ENCODE data around the gene MYBPC1. TPM values are rescaled to one million over a fixed set of nuclear protein-coding genes. Genes with fewer than 3 reads are reported as not detected.
"Not testable (repeated sequence)": the region's sequence is repeated elsewhere in the genome, so short reads cannot be mapped to it uniquely, and the experiment has no call there.

Gene MYBPC1
- total RNA-seq, 4 donors from 2014 or later: 2,958 to 5,874 (median 4,932) TPM

- no peak for DNase-seq
- Histone ChIP-seq H3K27ac (peak overlapping the region in 3 of 4 donors; percentile 10 to 76 (median 20)), H3K9me3 (no peaks in the 10 kb centered on the region), H3K27me3 (no peaks in the 10 kb centered on the region), H3K36me3 (peaks cover 0 to 94% of the 10 kb centered on the region in 2 donors), H3K4me1 (peaks cover 17 to 34% of the 10 kb centered on the region in 2 donors), H3K4me3 (no peak overlapping the region)
- TF ChIP-seq POLR2A (IDR thresholded peaks at IDR 0.05) (no peak), CTCF (IDR thresholded peaks at IDR 0.05 in 4 of 5, conservative IDR thresholded peaks at IDR 0.05 in 1 of 5) (no peak)
- in situ Hi-C loops (cut with MboI; ENCODE audit: low sequenced_read_pairs in 4 of 4): no loop called here
- no peak for ATAC-seq
- intact Hi-C loops (cut with DNase I; ENCODE audit: low total_unique reads): loop anchor here (10.0 kb wide), 1 partner anchor 79 kb away; no protein-coding TSS in a partner anchor
Observed at GRCh38 chr12:101675555-101675954, 80.8 kb downstream of the MYBPC1 start.

- intact Hi-C loops (cut with DNase I; ENCODE audit: low total_unique reads): loop anchor here (10.0 kb wide), 1 partner anchor 78 kb away; no protein-coding TSS in a partner anchor
- Histone ChIP-seq H3K27ac (peak overlapping the region; percentile 25 to 76 (median 52)), H3K4me1 (peaks cover 17 to 34% of the 10 kb centered on the region in 2 donors), H3K36me3 (peaks cover 0 to 92% of the 10 kb centered on the region in 2 donors)
- DNase-seq; ATAC-seq; H3K9me3 ChIP-seq; in situ Hi-C loops (cut with MboI; ENCODE audit: low sequenced_read_pairs in 4 of 4); H3K4me3 ChIP-seq; H3K27me3 ChIP-seq: not testable (repeated sequence)
Observed at GRCh38 chr12:101676497-101676896, 81.7 kb downstream of the MYBPC1 start.

GRCh38 chr12:101678081-101678480 lies 83.3 kb downstream of the MYBPC1 start:
- in situ Hi-C loops (cut with MboI; ENCODE audit: low sequenced_read_pairs in 4 of 4) (no loop called here), intact Hi-C loops (cut with DNase I; ENCODE audit: low total_unique reads) (loop anchor here (10.0 kb wide), 1 partner anchor 77 kb away; no protein-coding TSS in a partner anchor)
- H3K9me3 ChIP-seq: no peaks in the 10 kb centered on the region
- H3K4me1 ChIP-seq: peaks cover 13 to 31% of the 10 kb centered on the region in 2 donors
- peak overlapping the region; percentile 52 to 76 (median 60) for H3K27ac ChIP-seq
- no peak for DNase-seq
- no peak overlapping the region for H3K4me3 ChIP-seq
- ATAC-seq: no peak
- peaks cover 0 to 91% of the 10 kb centered on the region in 2 donors for H3K36me3 ChIP-seq
- no peak for TF ChIP-seq CTCF (IDR thresholded peaks at IDR 0.05 in 4 of 5, conservative IDR thresholded peaks at IDR 0.05 in 1 of 5)
- no peaks in the 10 kb centered on the region for H3K27me3 ChIP-seq

- ATAC-seq (peak; percentile 20 to 41), DNase-seq (no peak)
- H3K27ac ChIP-seq: peak overlapping the region; percentile 27 to 76 (median 58)
- no peaks in the 10 kb centered on the region for H3K27me3 ChIP-seq
- no peaks in the 10 kb centered on the region for H3K9me3 ChIP-seq
- TF ChIP-seq POLR2A (IDR thresholded peaks at IDR 0.05): no peak
- no peak for TF ChIP-seq CTCF (IDR thresholded peaks at IDR 0.05 in 4 of 5, conservative IDR thresholded peaks at IDR 0.05 in 1 of 5)
- intact Hi-C loops (cut with DNase I; ENCODE audit: low total_unique reads): no loop called here
- H3K36me3 ChIP-seq: peaks cover 0 to 91% of the 10 kb centered on the region in 2 donors
- peaks cover 13 to 26% of the 10 kb centered on the region in 2 donors for H3K4me1 ChIP-seq
- in situ Hi-C loops (cut with MboI; ENCODE audit: low sequenced_read_pairs in 4 of 4): no loop called here
- H3K4me3 ChIP-seq: no peak overlapping the region
Observed at GRCh38 chr12:101680240-101680639, 85.5 kb downstream of the MYBPC1 start.

GRCh38 chr12:101680647-101681046 lies 85.9 kb downstream of the MYBPC1 start:
- no peak overlapping the region for H3K4me3 ChIP-seq
- peaks cover 13 to 25% of the 10 kb centered on the region in 2 donors for H3K4me1 ChIP-seq
- ATAC-seq: no peak
- no peak for DNase-seq
- H3K27me3 ChIP-seq: no peaks in the 10 kb centered on the region
- no peaks in the 10 kb centered on the region for H3K9me3 ChIP-seq
- TF ChIP-seq CTCF (IDR thresholded peaks at IDR 0.05 in 4 of 5, conservative IDR thresholded peaks at IDR 0.05 in 1 of 5): no peak
- no peak for TF ChIP-seq POLR2A (IDR thresholded peaks at IDR 0.05)
- in situ Hi-C loops (cut with MboI; ENCODE audit: low sequenced_read_pairs in 4 of 4) (no loop called here), intact Hi-C loops (cut with DNase I; ENCODE audit: low total_unique reads) (no loop called here)
- H3K27ac ChIP-seq: peak overlapping the region; percentile 27 to 76 (median 58)
- H3K36me3 ChIP-seq: peaks cover 0 to 91% of the 10 kb centered on the region in 2 donors

GRCh38 chr12:101681627-101682026 lies 86.9 kb downstream of the MYBPC1 start:
- peak overlapping the region in 3 of 4 donors; percentile 50 to 56 (median 50) for H3K27ac ChIP-seq
- H3K4me1 ChIP-seq: peaks cover 13 to 25% of the 10 kb centered on the region in 2 donors
- H3K27me3 ChIP-seq; H3K9me3 ChIP-seq; H3K4me3 ChIP-seq; intact Hi-C loops (cut with DNase I; ENCODE audit: low total_unique reads); ATAC-seq; DNase-seq; in situ Hi-C loops (cut with MboI; ENCODE audit: low sequenced_read_pairs in 4 of 4): not testable (repeated sequence)
- peaks cover 0 to 90% of the 10 kb centered on the region in 2 donors for H3K36me3 ChIP-seq
